Measurements from ENCODE around the gene LRRC51. TPM values are rescaled to one million over a fixed set of nuclear protein-coding genes. Genes with fewer than 3 reads are reported as not detected.

Gene LRRC51
- total and polyA plus RNA-seq, 12 donors = 2.4 to 15.7 (median 10.7) TPM

GRCh38 chr11:72105888-72106287, 25.2 kb downstream of the LRRC51 start, which contains the start of gene TOMT:
TOMT (plus strand) TSS chr11:72105924; CDS start chr11:72105952, 28 bp downstream.
- WGBS, 4 donors = 94 to 98% (median 94%) methylated on average over 7 to 14 of the region's 14 CpGs
- intact Hi-C loops (cut with DNase I) = loop anchor here in 1 of 2 donors (10.0 kb wide), 1 partner anchor 329 kb away; the partner anchor contains the start of gene CLPB
- TF ChIP-seq POLR2A (IDR thresholded peaks at IDR 0.05) = no peak
- TF ChIP-seq CTCF (IDR thresholded peaks at IDR 0.05) = no peak

GRCh38 chr11:72111300-72112142, 30.9 kb downstream of the LRRC51 start:
- 1 to 4% (median 2%) methylated on average over 10 of the region's 10 CpGs for WGBS, 4 donors
- Histone ChIP-seq H3K36me3 (replicated peaks in 1 of 2) (no peaks in the 10 kb centered on the region), H3K27me3 (no peaks in the 10 kb centered on the region), H3K9me3 (replicated peaks in 1 of 3) (no peaks in the 10 kb centered on the region), H3K27ac (peak overlapping the region; percentile 82 to 97 (median 95)), H3K4me3 (peak overlapping the region in 2 of 4 donors; percentile 29 to 65), H3K4me1 (replicated peaks in 1 of 2) (peaks cover 11 to 15% of the 10 kb centered on the region in 2 donors)
- DNase-seq = peak in 1 of 7 donors; percentile 48
- TF ChIP-seq POLR2A (IDR thresholded peaks at IDR 0.05) = no peak
- no peak for TF ChIP-seq CTCF (IDR thresholded peaks at IDR 0.05)
- intact Hi-C loops (cut with DNase I) = no loop called here

More at GRCh38 chr11:72105888-72106287, 25.2 kb downstream of the LRRC51 start, which contains the start of gene TOMT:
- Histone ChIP-seq H3K4me1 (replicated peaks in 1 of 2) (peaks cover 22 to 23% of the 10 kb centered on the region in 2 donors), H3K36me3 (replicated peaks in 1 of 2) (no peaks in the 10 kb centered on the region), H3K9me3 (replicated peaks in 1 of 3) (no peaks in the 10 kb centered on the region), H3K4me3 (no peak within 1 kb of the TSS), H3K27ac (no peak within 1 kb of the TSS), H3K27me3 (no peaks in the 10 kb centered on the region)
- no peak for DNase-seq

GRCh38 chr11:72112143-72112977, 31.7 kb downstream of the LRRC51 start, which contains the start of gene ANAPC15:
ANAPC15 (minus strand) TSS chr11:72112695; CDS start chr11:72111276, 1,419 bp downstream.
- H3K27ac ChIP-seq = peak within 1 kb of the TSS; percentile 88 to 97 (median 95)
- intact Hi-C loops (cut with DNase I) = no loop called here
- H3K4me3 ChIP-seq = peak within 1 kb of the TSS in 3 of 4 donors; percentile 65 to 68 (median 67)
- DNase-seq = peak; percentile 97 to 100 (median 99)
- H3K27me3 ChIP-seq = no peaks in the 10 kb centered on the region
- 0 to 1% (median 0%) methylated on average over 46 to 49 of the region's 49 CpGs for WGBS, 4 donors
- H3K36me3 ChIP-seq (replicated peaks in 1 of 2) = no peaks in the 10 kb centered on the region
- H3K9me3 ChIP-seq (replicated peaks in 1 of 3) = no peaks in the 10 kb centered on the region
- TF ChIP-seq POLR2A (IDR thresholded peaks at IDR 0.05) (peak; percentile 91 to 98), CTCF (IDR thresholded peaks at IDR 0.05) (no peak)
- peaks cover 11 to 15% of the 10 kb centered on the region in 2 donors for H3K4me1 ChIP-seq (replicated peaks in 1 of 2)
